ENCODE measurements around the gene FAM124A. TPM values are rescaled to one million over a fixed set of nuclear protein-coding genes. Genes with fewer than 3 reads are reported as not detected.
"Not testable (repeated sequence)": the region's sequence is repeated elsewhere in the genome, so short reads cannot be mapped to it uniquely, and the experiment has no call there.

FAM124A gene
- total RNA-seq, 2 experiments from 2014 or later = 0.44 TPM; not detected in 1

GRCh38 chr13:51280379-51280940, 58.3 kb downstream of the FAM124A start:
- Histone ChIP-seq H3K9me2 (ENCODE audit: insufficient read depth, low read length) (no peaks in the 10 kb centered on the region), H4K20me1 (ENCODE audit: insufficient read depth, low read length) (no peaks in the 10 kb centered on the region), H3K9me3 (ENCODE audit: low read length) (no peaks in the 10 kb centered on the region), H3K4me3 (ENCODE audit: low read depth, low read length, poor library complexity, severe bottlenecking) (no peak overlapping the region), H3K4me2 (ENCODE audit: low read length) (no peak overlapping the region), H2AFZ (ENCODE audit: low read length) (no peak overlapping the region), H3K4me1 (ENCODE audit: insufficient read depth, low read length, poor library complexity, severe bottlenecking) (no peaks in the 10 kb centered on the region), H3K79me2 (ENCODE audit: insufficient read depth, low read depth, low read length) (no peaks in the 10 kb centered on the region), H3K36me3 (ENCODE audit: insufficient read depth, low read length) (no peaks in the 10 kb centered on the region), H3K27ac (ENCODE audit: low read depth, low read length, poor library complexity, severe bottlenecking) (no peak overlapping the region)
- DNase-seq (ENCODE audit: low spot score) = no peak
- TF ChIP-seq, protein P1, sequence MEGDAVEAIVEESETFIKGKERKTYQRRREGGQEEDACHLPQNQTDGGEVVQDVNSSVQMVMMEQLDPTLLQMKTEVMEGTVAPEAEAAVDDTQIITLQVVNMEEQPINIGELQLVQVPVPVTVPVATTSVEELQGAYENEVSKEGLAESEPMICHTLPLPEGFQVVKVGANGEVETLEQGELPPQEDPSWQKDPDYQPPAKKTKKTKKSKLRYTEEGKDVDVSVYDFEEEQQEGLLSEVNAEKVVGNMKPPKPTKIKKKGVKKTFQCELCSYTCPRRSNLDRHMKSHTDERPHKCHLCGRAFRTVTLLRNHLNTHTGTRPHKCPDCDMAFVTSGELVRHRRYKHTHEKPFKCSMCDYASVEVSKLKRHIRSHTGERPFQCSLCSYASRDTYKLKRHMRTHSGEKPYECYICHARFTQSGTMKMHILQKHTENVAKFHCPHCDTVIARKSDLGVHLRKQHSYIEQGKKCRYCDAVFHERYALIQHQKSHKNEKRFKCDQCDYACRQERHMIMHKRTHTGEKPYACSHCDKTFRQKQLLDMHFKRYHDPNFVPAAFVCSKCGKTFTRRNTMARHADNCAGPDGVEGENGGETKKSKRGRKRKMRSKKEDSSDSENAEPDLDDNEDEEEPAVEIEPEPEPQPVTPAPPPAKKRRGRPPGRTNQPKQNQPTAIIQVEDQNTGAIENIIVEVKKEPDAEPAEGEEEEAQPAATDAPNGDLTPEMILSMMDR (conservative IDR thresholded peaks at IDR 0.05; ENCODE audit: low read length) = no peak
- TF ChIP-seq EZH2phosphoT487 (IDR thresholded peaks at IDR 0.05; ENCODE audit: borderline replicate concordance, low read depth, low read length) = no peak
- POLR2A ChIA-PET = no interaction called here
- CTCF ChIA-PET (ENCODE audit: unreplicated experiment) = no interaction called here
- intact Hi-C loops (cut with micrococcal nuclease; ENCODE audit: unreplicated experiment) = no loop called here
- no TSS peak for BruUV-seq (replicated peaks)

- H3K27ac ChIP-seq (ENCODE audit: low read depth, low read length, poor library complexity, severe bottlenecking) = no peak overlapping the region
Observed at GRCh38 chr13:51282322-51282721, 60.1 kb downstream of the FAM124A start.

GRCh38 chr13:51282923-51283322, 60.7 kb downstream of the FAM124A start:
- H3K79me2 ChIP-seq (ENCODE audit: insufficient read depth, low read depth, low read length); H3K27ac ChIP-seq (ENCODE audit: low read depth, low read length, poor library complexity, severe bottlenecking); H3K9me3 ChIP-seq (ENCODE audit: low read length); DNase-seq (ENCODE audit: low spot score); H3K4me2 ChIP-seq (ENCODE audit: low read length); BruUV-seq (replicated peaks); H3K9me2 ChIP-seq (ENCODE audit: insufficient read depth, low read length); H3K36me3 ChIP-seq (ENCODE audit: insufficient read depth, low read length); H3K4me3 ChIP-seq (ENCODE audit: low read depth, low read length, poor library complexity, severe bottlenecking); intact Hi-C loops (cut with micrococcal nuclease; ENCODE audit: unreplicated experiment); H3K4me1 ChIP-seq (ENCODE audit: insufficient read depth, low read length, poor library complexity, severe bottlenecking); H4K20me1 ChIP-seq (ENCODE audit: insufficient read depth, low read length); H2AFZ ChIP-seq (ENCODE audit: low read length): not testable (repeated sequence)
- CTCF ChIA-PET (ENCODE audit: unreplicated experiment) = interaction anchor here (0.5 to 1.1 kb wide), 3 partner anchors 37 to 1901 kb away, joined by 3 to 5 read pairs (median 3); no protein-coding TSS in a partner anchor
- POLR2A ChIA-PET = interaction anchor here (0.6 kb wide), 2 partner anchors 22 to 1992 kb away, joined by 3 to 4 read pairs; no protein-coding TSS in a partner anchor

More at GRCh38 chr13:51282322-51282721, 60.1 kb downstream of the FAM124A start:
- H3K9me3 ChIP-seq (ENCODE audit: low read length) = no peaks in the 10 kb centered on the region
- TF ChIP-seq, protein P1 (conservative IDR thresholded peaks at IDR 0.05; ENCODE audit: low read length) = no peak
- TF ChIP-seq EZH2phosphoT487 (IDR thresholded peaks at IDR 0.05; ENCODE audit: borderline replicate concordance, low read depth, low read length) = no peak
- intact Hi-C loops (cut with micrococcal nuclease; ENCODE audit: unreplicated experiment) = no loop called here
- H3K79me2 ChIP-seq (ENCODE audit: insufficient read depth, low read depth, low read length) = no peaks in the 10 kb centered on the region
- no peak for DNase-seq (ENCODE audit: low spot score)
- CTCF ChIA-PET (ENCODE audit: unreplicated experiment) = interaction anchor here (0.5 to 1.1 kb wide), 2 partner anchors 157 to 1902 kb away, joined by 3 to 5 read pairs; no protein-coding TSS in a partner anchor
- H4K20me1 ChIP-seq (ENCODE audit: insufficient read depth, low read length) = no peaks in the 10 kb centered on the region
- no peak overlapping the region for H3K4me2 ChIP-seq (ENCODE audit: low read length)
- H2AFZ ChIP-seq (ENCODE audit: low read length) = no peak overlapping the region
- no TSS peak for BruUV-seq (replicated peaks)
- H3K9me2 ChIP-seq (ENCODE audit: insufficient read depth, low read length) = no peaks in the 10 kb centered on the region
- no peak overlapping the region for H3K4me3 ChIP-seq (ENCODE audit: low read depth, low read length, poor library complexity, severe bottlenecking)
- POLR2A ChIA-PET = no interaction called here
- no peaks in the 10 kb centered on the region for H3K36me3 ChIP-seq (ENCODE audit: insufficient read depth, low read length)
- H3K4me1 ChIP-seq (ENCODE audit: insufficient read depth, low read length, poor library complexity, severe bottlenecking) = no peaks in the 10 kb centered on the region

Data from OCI-LY7 (cell line).